Activated CD4-positive, alpha-beta T cell treated with anti-CD3 and anti-CD28 coated beads for 48 hours (primary cell): ENCODE measurements around the gene NR4A1.

Source experiments
- DNase-seq: peaks from one replicate; pipeline ENCODE4 v3.0.0-alpha.2; 2020

Gene NR4A1

DNA sequence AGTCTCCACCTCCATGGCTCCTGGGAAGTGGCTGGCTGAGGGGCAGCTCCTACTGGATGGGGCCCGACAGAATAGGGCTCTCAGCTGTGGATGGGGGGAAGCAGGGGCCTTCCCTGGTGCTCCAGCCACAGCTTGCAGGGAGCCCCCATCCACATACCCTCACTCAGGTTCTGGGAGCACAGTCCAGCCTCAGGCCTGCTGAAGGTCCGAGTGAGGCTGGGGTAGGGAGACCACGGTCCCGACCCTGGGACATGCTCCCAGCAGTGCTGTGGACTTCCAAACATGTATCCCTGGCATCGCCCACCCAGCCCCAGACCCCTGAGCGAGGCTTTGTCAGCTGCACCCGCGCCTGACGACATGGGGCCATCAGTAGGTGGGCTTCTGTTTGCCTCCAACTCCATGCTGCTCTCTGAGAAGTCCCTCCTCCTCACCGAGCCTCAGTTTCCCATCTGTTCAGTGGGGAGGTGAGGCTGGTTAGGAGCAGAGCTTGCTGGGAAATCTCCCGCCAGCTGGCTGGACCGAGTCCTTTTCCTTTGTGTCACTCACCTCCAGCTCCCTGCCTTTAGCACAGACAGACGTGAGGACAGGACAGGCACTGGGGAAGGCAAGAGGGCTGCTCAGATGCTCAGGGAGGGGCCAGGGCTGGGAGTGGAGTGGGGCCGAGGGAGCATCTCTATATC, 9.4 kb downstream of the NR4A1 start:
- DNase-seq = no peak

- DNase-seq = no peak
These were observed 10.4 kb downstream of the NR4A1 start for GRCh38 chr12:52061470-52062166.

DNA sequence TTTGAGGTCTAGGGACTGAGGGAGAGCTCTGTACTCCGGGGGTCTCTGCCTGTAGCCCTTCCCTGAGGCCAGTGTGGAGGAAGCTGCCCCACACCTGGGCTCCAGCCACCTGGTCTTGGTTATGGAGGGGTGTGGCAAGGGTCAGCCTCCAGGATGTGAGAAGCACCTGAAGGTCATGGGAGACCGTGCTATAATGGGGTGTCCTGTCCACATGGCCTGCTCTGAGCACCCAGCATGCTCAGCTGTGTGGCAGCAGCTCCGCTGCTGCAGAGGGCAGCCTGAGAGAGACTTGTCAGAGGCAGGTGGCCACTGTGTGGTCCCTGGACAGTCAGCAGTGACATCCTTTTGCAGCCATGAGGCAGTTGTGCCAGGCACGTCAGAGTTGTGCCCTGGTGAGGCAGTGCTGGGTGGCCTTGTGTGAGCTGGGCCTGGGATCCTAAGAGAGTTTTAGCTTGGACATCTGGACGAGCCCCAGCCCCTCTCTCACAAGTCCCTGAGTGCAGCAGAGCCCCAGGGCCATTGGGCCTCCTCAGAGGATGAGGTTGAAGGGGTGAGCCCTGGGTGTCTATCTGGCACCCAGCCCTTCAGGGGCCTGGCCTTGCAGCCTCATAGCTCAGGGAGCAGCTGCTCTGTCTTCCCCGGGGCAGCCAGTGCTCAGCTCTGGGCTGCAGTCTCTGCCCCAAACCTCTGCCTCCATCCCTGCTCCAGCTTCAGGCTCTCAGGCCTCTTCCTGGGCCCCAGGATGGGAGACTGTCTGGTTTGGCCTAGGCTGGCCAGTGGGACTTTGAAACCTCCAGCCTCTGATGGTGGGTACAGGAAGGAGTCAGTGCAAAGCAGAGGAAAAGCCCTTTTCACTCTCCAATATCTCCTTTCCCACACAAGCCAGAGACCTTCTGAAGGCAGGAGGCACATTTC, 11.2 kb downstream of the NR4A1 start:
- no peak for DNase-seq

- DNase-seq = no peak
These were observed 12.1 kb downstream of the NR4A1 start for GRCh38 chr12:52063082-52063924.

GRCh38 chr12:52063981-52064649, 12.9 kb downstream of the NR4A1 start:
- DNase-seq = no peak

DNA sequence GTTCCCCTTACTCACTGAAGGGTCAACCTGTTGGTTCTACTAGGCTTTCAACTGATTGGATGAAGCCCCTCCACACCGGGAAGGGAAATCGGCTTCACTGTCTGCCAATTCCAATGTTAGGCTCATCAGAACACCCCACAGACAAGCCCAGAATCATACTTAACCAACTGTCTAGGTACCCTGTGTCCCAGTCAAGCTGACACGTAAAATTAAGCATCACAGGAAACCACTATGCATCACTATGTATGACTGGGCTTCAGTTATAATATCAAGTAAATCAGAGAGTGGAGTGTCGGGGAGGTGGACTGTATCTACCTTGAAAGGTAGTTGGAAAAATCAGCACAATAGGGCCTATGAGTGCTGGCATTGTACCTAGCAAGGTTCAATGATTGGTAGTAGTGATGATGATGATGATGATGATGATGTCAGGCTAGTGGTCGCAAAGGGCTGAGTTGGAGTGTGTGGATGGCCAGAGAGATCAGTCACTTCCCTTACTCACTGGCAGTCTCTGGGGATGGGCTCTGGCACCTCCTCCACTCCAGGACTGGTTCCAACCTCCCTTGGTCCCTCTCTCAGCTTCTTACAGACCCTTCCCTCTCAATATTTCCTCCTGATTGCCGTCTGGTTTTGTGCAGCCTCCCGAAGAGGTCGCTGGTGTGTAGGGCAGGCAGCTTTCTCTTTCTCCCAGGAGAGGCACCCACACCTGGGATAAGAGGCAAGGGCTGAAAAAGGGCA, 15.3 kb downstream of the NR4A1 start:
- no peak for DNase-seq

DNA sequence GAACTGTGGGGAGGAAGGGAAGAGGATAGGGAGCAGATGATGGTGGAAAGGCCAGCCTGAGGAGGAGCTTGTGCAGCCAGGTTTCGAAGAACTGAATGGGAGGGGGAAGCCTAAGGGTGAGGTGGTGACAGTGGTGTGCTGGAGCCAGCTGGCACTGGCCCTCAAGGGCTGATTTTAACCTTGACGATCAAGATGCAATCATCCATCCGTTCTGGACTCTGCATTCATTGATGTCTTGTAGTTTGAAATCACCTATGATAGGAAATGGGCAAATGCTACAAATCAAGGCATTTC, 15.8 kb downstream of the NR4A1 start:
- no peak for DNase-seq

DNA sequence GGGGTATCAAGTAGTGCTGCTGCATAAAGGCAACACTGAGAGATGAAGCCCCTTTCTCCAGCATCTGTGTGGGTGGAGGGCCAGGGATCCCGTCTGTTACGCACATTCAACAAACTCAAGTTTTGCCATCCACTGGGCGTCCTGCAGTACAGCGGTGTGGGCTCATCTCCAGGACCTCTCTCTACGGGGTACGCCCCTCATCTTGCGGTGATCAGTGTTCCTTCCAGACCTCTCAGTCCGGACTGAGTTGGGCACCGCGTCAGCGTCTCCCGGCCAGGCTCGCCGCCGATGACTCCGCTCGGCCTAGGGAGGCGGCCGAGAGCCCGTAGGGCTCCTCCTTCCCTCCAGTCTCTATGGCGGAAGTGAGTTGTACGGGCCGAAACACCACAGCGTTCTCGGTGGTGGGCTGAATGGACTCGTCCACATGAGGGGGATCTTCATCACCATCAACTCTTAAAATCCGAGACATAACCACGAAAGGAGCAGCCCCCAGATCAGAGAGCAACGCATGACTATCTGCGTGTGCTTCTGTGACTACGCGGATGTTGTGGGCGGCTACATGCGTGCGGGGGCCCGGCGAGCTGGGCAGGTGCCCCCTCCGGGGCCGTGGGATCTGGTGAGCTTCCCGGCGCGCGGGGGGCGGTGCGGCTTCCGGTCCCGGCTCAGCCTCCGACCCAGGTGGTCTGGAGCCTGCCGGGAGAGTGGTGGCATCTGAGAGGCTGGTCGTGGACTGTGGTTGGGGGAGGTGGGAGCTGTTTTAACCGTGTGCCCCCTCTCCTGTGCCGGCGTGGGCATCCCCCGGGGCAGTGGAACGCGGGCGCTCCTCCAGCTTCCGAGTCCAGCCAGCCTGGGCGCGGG, 18.3 kb downstream of the NR4A1 start, which contains the start of gene ATG101:
ATG101 (plus strand) TSS at position 652 of the 858 bp plus-strand sequence. CDS start 3,673 bp downstream, outside the sequence.
- DNase-seq = peak; percentile 91

DNA sequence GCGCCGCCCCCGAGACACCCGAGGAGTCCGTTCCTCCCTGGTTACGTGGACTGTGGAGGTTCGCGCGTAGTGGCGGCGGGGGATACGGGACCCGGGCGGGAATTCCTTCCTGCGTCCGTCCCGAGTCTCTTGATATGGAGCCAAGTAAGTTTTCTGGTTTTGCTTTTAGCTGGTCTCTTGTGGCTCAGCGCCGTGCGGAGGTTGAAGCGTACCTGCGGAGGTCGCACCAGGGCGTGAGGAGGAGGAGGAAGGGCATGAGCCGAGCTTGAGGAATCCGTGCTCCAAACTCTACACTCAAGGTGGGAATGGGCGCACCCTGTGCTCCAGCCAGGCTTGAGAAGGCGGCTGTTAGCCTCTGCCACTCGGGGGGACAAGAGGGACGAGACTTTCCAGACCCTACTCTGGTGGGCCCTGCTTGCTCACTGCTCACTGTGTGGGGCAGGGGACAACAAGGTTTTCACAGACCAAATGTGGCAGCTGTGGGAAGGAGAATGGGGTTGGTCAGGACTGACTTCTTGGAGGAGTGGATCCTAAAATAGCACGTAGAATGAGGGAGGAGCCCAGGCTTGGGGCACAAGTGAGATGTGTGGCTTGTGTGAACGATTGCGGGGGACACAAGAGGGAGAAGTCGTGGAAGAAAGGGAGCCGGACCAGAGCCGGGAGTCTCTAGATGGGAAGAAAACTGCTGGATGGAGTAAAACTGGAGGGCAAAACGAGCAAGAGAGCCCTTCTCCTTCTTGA, 19.1 kb downstream of the NR4A1 start:
- DNase-seq = no peak

- no peak for DNase-seq
These were observed 22.5 kb downstream of the NR4A1 start for GRCh38 chr12:52073531-52074381.

- no peak for DNase-seq
These were observed 23.9 kb downstream of the NR4A1 start for GRCh38 chr12:52074971-52075724.

DNA sequence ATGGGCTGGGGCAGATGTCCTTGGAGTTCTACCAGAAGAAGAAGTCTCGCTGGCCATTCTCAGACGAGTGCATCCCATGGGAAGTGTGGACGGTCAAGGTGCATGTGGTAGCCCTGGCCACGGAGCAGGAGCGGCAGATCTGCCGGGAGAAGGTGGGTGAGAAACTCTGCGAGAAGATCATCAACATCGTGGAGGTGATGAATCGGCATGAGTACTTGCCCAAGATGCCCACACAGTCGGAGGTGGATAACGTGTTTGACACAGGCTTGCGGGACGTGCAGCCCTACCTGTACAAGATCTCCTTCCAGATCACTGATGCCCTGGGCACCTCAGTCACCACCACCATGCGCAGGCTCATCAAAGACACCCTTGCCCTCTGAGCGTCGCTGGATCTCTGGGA, 25.6 kb downstream of the NR4A1 start:
- DNase-seq = no peak

DNA sequence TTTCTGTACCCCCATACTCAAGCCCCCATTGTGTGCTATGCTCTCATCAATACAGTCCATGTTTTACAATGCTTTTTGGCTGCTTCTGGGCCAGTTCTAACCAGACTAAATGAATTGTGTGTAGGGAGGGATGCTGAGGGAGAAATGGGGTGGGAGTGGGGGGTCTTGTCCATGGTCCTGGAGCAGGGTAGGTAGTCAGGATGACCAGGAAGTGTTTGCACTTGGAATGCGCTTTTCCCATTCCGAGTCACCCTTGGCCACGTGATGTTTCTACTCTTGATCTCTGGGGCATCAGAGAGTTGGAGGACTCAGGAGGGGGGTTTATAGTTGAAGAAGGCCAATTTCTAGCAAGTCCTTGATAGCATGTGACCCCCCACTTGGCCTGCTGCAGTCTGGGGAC, 27.0 kb downstream of the NR4A1 start:
- DNase-seq = no peak

GRCh38 chr12:52079576-52080402, 28.5 kb downstream of the NR4A1 start, which contains the start of gene SMIM41:
SMIM41 (plus strand) TSS chr12:52079704; CDS start chr12:52079780, 76 bp downstream.
- DNase-seq = no peak

DNA sequence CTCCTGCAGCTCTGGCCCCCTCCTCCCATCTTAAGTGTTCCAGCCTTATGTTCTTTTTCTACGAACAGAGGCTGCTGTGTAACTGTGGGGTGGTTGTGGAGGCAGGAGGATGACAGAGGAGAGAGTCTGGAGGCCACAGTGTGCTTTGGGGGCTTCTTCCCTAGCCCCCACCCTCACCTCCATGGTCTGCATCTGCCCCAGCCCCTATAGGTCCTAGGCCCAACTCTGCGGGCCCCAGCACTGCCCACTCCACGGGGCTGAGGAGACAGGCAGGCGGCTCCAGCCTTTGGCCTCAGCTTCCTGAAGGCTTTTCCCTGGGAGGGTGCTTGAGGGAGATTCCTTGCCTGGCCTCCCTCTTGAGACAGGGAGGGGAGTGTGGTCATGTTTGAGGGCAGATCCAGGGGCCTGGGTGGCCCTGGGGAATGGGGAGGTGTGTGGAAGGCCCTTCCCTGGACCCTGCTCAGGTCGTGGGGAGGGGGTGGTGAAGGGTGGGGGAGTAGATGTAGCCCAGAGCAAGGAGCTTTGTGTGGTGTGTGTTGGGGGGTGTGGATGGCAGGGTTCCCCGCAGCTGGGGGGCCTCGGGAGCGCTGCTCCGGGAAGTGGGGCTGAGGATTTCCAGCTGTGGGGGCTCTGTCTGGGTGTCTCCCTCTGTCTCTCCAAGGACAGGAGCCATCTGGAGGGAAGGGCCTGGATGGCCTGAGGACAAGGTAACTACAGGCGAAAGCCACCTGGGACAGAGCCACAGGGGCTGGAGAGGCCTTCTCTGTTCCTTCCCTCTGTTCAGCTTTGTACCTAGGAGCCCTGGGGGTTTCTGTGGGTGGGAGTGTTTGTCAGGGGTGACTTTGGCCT, 29.4 kb downstream of the NR4A1 start:
- no peak for DNase-seq

GRCh38 chr12:52081263-52081733, 30.1 kb downstream of the NR4A1 start:
- DNase-seq = no peak
